HG02840 (cell line): ENCODE results near the gene MICAL3.

ENCODE experiments used
- ATAC-seq: cut with Tn5 transposase; IDR thresholded peaks from one replicate; pipeline ENCODE4 v1.9.1; 2021; ENCODE audit warnings: mild to moderate bottlenecking, moderate library complexity, moderate number of reproducible peaks; ENCODE audit not compliant: unreplicated experiment, low FRiP score

MICAL3 gene

GRCh38 chr22:17919276-17920144 lies 104.9 kb downstream of the MICAL3 start:
- no peak for ATAC-seq

DNA sequence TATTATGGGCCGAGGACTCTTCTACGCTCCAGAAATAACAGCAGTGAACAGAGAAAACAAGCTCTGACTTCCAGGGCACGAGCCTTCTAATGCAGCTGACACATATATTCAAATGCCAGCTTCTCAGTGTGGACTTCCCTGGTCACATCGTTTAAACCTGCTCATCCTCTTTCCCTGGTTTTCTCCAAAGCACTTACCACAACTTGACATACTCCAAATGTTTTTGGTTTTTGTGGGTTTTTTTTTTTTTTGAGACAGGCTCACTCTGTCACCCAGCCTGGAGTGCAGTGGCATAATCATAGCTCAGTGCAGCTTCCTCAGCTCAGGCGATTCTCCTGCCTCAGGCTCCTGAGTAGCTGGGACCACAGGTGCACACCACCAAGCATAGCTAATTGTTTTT lies 105.5 kb downstream of the MICAL3 start:
- no peak for ATAC-seq

- ATAC-seq: no peak
Observed at GRCh38 chr22:17917490-17917983, 106.8 kb downstream of the MICAL3 start.

DNA sequence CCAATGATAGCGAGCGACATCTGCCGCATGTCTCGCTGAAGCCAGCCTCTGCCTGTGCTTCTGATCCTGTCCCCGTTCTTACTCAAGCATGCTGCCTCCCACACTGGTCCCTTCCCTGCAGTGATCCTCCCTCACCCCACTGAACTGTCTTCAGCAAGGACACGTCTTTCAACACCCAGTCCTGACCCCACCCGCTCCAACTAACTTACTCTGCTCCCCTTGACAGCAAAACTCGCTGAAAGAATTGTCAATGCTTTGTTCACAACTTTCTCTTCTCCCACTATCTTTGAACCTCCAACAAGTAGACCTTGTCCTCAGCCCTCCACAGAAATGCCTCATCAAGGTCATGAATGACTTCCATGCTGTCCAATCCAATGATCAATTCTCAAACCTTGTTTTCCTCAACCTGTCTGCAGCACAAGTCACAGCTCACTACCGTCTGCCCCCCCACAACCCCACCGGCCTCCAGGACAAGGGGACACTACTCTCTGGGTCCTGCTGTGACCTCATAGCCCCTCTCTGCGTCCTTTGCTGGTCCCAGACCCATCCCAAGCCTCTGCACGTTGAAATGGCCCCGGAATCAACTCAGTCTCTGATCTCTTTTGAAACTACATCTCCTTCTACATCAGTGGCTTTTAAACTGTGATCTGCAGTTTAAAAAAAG lies 108.0 kb downstream of the MICAL3 start:
- no peak for ATAC-seq

DNA sequence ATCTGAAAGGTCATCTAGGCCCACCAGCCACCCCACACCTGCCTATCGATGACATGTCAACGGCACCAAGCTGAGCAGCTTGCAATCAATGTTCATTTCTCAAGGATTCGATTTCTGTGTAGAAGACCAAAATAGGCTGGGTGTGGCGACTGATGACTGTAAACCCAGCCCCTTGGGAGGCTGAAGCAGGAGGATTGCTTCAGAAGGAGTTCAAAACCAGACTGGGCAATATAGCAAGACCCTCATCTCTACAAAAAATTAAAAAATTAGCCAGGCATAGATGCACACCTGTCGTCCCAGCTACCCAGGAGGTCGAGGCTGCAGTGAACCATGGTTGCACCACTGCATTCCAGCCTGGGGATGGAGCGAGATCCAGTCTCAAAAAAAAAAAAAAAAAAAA lies 108.7 kb downstream of the MICAL3 start:
- ATAC-seq: no peak

DNA sequence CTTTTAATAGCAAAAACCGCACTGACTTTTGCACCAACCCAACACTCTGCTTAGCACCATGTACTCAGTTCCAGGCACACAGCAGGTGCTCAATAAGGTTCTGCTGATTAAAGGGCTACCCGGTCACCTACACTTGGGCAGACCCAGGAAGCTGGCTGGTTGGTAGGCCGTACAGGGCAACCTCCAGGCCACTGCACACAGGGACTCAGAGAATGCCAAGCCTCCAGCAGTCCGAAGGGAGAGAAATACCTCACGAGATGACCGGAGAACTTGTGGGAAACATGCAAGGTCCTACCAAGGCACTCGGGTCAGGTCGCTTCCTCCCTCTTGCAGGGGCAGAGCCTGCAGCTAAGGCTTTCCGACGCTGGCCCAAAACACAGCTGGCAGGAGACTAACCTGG lies 109.2 kb downstream of the MICAL3 start:
- no peak for ATAC-seq

DNA sequence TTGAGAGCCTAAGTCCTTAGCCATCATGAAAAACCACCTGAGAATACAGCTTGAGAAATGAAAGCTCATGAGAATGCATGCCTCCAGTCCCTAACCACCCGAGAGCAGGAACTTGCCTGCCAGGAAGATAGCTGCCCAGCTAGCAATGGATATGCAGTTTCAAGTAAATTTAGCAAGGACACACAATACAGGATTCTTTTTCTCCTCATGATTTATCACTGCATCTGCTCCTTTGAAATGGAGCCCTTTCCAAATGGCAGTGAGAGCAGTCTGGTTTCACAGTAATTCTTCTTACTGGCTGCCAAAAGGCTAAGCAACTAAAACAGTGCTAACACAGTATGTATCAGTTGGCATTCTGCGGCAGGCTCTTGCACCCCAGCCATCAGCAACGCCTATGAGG lies 109.9 kb downstream of the MICAL3 start:
- no peak for ATAC-seq

- ATAC-seq: no peak
Observed at GRCh38 chr22:17913801-17914347, 110.5 kb downstream of the MICAL3 start.

DNA sequence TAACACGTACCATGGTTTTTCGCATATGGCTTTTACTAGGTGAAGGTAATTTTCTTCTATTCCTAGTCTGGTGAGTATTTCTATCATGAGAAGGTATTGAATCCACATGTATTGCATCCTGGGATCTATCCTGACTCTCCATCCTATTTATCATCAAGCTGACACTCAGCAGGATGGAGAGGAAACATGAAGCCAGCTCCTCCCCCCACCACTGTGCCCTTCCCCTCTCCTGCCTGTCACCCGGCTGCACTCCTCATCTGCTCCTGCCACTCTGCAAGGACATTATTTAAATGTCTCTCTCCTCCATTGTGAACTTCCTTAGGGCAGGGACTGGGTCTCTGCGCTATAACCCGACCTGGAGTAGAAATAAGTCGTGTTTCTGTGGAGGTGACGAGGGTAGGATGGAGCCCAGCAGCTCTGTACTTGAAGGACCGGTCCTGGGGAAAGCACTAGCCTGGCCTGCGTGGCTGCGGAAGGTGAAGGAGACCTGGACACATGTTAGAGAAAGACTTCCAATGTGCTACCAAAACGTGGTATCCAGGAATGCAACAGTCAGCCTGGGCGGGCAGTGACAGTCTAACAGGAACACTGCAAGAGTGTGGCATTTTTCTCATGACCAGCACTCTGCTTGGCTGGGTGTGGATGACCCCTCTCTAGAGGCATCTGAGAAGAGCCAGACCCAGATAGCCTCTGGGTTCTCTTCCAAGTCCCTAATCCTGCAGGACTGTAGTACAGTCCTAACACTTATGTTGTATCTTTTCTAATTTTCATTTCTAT lies 111.2 kb downstream of the MICAL3 start:
- no peak for ATAC-seq

DNA sequence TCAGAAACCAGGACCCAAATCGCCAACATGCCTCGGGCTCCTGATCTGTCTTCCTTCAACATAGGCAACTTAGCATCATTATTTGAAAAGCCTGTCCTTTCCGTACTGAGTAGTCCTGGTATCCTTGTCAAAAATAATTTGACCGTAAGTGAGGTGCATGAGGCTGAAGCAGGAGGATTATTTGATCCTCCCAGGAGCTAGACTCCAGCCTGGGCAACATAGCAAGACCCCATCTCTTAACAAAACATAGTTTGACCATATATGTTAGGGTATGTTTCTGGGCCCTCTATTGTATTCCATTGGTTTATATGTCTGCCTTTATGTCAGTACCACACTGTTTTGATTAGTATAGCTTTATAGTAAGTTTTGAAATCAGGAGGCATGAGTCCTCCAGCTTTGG lies 112.5 kb downstream of the MICAL3 start:
- ATAC-seq: no peak

DNA sequence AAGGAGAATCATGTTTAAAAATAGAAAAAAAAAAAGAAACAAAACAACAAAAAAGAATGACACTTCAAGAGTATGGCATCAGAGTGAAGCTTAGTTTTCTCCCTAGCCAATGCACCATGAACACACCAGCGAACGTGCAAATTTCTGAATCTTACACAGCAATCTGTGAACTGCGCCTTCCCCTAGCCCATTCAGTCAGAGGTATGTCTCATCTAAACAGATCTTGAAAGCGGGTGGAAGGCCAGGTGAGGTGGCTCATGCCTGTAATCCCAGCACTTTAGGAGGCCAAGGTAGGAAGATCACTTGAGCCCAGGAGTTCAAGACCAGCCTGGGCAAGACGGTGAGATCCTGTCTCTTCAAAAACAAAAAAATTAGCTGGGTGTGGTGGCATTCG lies 113.1 kb downstream of the MICAL3 start:
- ATAC-seq: no peak

DNA sequence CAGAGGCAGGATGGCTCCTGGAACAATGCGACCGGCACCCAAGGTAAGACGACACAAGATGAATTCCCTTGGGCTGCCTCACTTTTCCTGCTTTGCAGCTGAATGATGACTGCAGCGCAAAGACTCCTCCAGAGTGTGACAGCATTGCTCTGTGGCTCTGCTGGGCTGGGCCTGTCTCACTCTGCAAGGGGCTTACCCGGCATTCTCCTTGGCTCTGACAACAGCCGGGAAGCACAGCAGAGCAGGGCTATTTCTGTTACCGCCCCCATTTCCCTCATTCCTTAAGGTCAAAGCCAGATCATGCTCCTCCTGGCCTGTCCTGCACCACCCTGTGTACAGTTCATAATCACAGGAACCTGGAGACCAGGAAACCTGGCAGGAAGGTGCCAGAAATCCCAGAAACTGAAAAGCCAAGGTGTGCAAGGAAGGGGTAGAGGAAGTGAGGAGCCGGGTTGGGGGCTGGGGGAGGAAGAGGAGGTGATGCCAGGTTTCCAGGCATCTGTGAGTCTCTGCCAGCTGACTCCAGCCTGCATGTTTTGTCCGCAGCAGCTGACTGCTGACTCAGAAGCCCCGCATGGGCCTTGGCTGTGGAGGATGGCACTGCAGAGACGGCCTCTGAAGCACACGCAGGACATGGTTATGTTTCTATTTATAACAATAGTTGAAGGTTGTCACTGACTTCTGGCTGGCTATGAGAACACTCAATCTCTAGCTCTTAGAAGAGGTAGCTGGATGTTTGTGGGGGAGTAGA lies 113.6 kb downstream of the MICAL3 start:
- no peak for ATAC-seq

- ATAC-seq: no peak
Observed at GRCh38 chr22:17907748-17908051, 116.7 kb downstream of the MICAL3 start.

GRCh38 chr22:17906978-17907747 lies 117.2 kb downstream of the MICAL3 start:
- no peak for ATAC-seq

- ATAC-seq: no peak
Observed at GRCh38 chr22:17905445-17905844, 118.9 kb downstream of the MICAL3 start.

DNA sequence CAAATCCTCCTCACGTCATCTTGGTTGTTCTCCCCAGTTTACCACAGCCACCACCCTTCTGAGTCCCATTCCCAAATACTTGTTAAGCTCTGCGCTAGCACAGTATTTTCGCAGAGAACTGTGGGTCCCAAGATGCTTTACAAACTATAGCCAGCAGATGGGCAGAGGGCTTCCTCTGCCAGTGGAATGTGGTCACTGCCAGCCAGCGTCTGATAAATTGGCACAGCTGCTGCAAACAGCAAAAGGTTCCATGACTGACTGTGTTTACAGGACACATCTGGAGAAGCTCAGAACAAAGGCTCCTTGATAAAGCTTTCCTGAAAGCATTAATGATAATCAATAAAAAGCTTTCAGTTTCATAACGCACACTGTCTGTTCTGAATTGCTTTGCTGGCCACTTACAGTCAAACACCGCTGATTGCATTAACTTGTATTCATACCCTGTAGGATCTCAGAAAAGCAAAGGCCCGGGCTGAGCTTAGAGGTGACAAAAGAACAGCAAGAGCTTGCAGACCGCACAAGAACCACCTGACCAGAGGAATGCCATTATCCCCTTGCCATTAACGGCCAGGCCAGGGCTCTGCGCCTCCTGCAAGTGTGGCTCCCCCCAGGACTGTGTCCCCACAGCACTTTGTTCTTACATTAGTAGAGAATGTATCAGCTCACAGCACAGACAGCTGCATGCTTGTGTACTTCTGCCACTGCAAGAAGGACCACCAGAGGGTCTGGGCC lies 120.6 kb downstream of the MICAL3 start:
- no peak for ATAC-seq

DNA sequence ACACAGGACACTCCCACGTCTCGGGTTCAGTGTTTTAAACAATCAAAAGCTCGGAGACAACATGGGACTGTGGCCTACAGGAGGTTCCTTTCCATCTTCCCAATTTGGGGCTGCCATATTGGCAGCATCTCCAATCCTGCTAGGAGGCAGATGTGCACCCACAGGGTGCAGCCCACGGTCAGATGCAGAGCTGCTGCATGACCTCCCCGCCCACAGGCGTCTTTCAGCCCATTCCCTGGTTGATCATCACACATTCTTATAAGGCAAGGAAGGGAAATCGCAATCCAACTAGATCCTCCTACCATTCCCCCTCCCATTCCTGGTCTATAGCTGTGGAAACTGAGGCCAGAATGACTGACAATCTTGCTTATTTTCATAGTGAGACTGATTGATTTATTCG lies 121.4 kb downstream of the MICAL3 start:
- ATAC-seq: no peak

- no peak for ATAC-seq
Observed at GRCh38 chr22:17898375-17898774, 126.0 kb downstream of the MICAL3 start.

DNA sequence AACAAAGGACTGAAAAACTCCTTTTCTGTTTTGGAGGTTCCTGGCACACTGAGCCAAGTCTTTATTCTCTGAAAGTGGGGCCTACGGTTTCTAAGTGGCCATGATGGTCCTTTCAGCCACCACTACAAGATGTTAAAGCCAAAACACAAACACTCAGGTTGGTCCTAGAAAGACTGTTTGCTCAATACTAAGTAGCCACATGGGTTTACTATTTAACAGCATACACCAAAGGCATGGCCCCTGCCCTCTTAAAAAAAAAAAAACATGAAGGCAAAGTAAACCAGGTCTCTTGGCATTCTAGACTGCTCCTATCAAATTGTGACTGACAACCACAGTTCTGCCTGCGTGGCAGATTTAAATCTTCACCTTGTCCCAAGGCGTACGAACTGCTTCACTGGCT lies 126.5 kb downstream of the MICAL3 start:
- ATAC-seq: no peak
